Bronchus fibroblast of lung (primary cell): ENCODE data around the gene MYBL2. TPM values are rescaled to one million over a fixed set of nuclear protein-coding genes. Genes with fewer than 3 reads are reported as not detected.

ENCODE experiments used
- total RNA-seq: library from RNA; depleted of rRNA; stranded (reverse); fragments of >200 nt; gene quantifications from 2 replicates; pipeline ENCODE4 v1.2.3, GENCODE V29; 2015

The MYBL2 gene
- total RNA-seq: 44.2 and 54.1 TPM in 2 replicates

GRCh38 chr20:43666376-43667328, at the start of gene MYBL2:
Gene MYBL2, plus strand, starts transcription at chr20:43667114. Its CDS starts 170 bp downstream, at chr20:43667284.

GRCh38 chr20:43726811-43727338, 60.0 kb downstream of the MYBL2 start, which contains the start of gene GTSF1L:
Gene GTSF1L, minus strand, starts transcription at chr20:43727002. Its CDS starts 308 bp downstream, at chr20:43726694.

Other genes starting within 250 kb of the MYBL2 start
- gene SRSF6, start 209.2 kb upstream of the MYBL2 start, total RNA-seq: 47.9 and 49.8 TPM in 2 replicates
- 2.4 and 4.5 TPM in 2 replicates for gene L3MBTL1, start 159.4 kb upstream of the MYBL2 start, total RNA-seq
- gene SGK2, start 108.1 kb upstream of the MYBL2 start, total RNA-seq: not detected in 2 replicates
- gene IFT52, start 76.2 kb upstream of the MYBL2 start, total RNA-seq: 26.1 and 28.1 TPM in 2 replicates
- not detected in 2 replicates for gene GTSF1L, start 59.9 kb downstream of the MYBL2 start, total RNA-seq
- 50.5 and 52.8 TPM in 2 replicates for gene TOX2, start 247.7 kb downstream of the MYBL2 start, total RNA-seq